WTC11 (cell line): ENCODE measurements around the gene CSH1.
"Not testable (repeated sequence)": the region's sequence is repeated elsewhere in the genome, so short reads cannot be mapped to it uniquely, and the experiment has no call there.

Experiments
- CREM ChIP-seq: sonication (generic); formaldehyde crosslinking; IDR thresholded peaks from 2 replicates; pipeline ENCODE4 v1.8.1; 2022; ENCODE audit warnings: mild to moderate bottlenecking, missing genetic modification reagents, moderate library complexity
- TEAD4 ChIP-seq: sonication (generic); formaldehyde crosslinking; IDR thresholded peaks from 2 replicates; pipeline ENCODE4 v1.8.0; 2022; ENCODE audit warnings: mild to moderate bottlenecking, missing genetic modification reagents
- ZNF138 ChIP-seq: sonication (generic); formaldehyde crosslinking; conservative IDR thresholded peaks from 2 replicates; pipeline ENCODE4 v1.8.1; 2022; ENCODE audit warnings: mild to moderate bottlenecking, moderate library complexity, missing genetic modification reagents
- ZNF232 ChIP-seq: sonication (generic); formaldehyde crosslinking; IDR thresholded peaks from 2 replicates; pipeline ENCODE4 v1.8.0; 2022; ENCODE audit warnings: mild to moderate bottlenecking, missing genetic modification reagents
- TF ChIP-seq, protein P1 (sequence below): fragments of 200-600 bp; IDR thresholded peaks from 2 replicates; pipeline ENCODE4 v1.8.0; 2022; ENCODE audit warnings: antibody characterized with exemption
- TF ChIP-seq, protein P2 (sequence below): sonication (generic); formaldehyde crosslinking; IDR thresholded peaks from 2 replicates; pipeline ENCODE4 v1.8.0; 2022; ENCODE audit warnings: missing genetic modification reagents
- TF ChIP-seq, protein P3 (sequence below): sonication (generic); formaldehyde crosslinking; IDR thresholded peaks from 2 replicates; pipeline ENCODE4 v1.8.1; 2022; ENCODE audit warnings: missing genetic modification reagents, borderline replicate concordance
- TF ChIP-seq, protein P4 (sequence below): sonication (generic); formaldehyde crosslinking; IDR thresholded peaks from 2 replicates; pipeline ENCODE4 v1.8.0; 2022; ENCODE audit warnings: mild to moderate bottlenecking, missing genetic modification reagents

DNA sequence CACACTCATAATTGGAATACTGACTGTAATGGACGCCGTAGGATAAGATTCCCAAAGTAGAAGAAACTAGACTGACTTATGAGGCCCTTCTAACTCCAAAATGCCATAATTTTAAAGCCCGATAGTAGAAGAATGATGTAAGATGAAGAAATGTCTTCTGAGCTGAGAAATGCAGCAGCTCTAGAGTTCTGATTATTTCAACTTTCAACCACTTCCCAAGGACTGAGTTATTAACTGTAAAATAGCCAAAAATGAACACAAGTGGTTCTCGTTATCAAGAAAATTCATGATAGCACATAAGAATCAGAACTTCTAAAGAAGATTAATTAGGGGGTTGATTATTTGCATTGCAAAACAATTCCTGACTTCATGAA lies 26.1 kb downstream of the CSH1 start:
- TF ChIP-seq, protein P1, sequence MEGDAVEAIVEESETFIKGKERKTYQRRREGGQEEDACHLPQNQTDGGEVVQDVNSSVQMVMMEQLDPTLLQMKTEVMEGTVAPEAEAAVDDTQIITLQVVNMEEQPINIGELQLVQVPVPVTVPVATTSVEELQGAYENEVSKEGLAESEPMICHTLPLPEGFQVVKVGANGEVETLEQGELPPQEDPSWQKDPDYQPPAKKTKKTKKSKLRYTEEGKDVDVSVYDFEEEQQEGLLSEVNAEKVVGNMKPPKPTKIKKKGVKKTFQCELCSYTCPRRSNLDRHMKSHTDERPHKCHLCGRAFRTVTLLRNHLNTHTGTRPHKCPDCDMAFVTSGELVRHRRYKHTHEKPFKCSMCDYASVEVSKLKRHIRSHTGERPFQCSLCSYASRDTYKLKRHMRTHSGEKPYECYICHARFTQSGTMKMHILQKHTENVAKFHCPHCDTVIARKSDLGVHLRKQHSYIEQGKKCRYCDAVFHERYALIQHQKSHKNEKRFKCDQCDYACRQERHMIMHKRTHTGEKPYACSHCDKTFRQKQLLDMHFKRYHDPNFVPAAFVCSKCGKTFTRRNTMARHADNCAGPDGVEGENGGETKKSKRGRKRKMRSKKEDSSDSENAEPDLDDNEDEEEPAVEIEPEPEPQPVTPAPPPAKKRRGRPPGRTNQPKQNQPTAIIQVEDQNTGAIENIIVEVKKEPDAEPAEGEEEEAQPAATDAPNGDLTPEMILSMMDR: not testable (repeated sequence)
- TF ChIP-seq, protein P2, sequence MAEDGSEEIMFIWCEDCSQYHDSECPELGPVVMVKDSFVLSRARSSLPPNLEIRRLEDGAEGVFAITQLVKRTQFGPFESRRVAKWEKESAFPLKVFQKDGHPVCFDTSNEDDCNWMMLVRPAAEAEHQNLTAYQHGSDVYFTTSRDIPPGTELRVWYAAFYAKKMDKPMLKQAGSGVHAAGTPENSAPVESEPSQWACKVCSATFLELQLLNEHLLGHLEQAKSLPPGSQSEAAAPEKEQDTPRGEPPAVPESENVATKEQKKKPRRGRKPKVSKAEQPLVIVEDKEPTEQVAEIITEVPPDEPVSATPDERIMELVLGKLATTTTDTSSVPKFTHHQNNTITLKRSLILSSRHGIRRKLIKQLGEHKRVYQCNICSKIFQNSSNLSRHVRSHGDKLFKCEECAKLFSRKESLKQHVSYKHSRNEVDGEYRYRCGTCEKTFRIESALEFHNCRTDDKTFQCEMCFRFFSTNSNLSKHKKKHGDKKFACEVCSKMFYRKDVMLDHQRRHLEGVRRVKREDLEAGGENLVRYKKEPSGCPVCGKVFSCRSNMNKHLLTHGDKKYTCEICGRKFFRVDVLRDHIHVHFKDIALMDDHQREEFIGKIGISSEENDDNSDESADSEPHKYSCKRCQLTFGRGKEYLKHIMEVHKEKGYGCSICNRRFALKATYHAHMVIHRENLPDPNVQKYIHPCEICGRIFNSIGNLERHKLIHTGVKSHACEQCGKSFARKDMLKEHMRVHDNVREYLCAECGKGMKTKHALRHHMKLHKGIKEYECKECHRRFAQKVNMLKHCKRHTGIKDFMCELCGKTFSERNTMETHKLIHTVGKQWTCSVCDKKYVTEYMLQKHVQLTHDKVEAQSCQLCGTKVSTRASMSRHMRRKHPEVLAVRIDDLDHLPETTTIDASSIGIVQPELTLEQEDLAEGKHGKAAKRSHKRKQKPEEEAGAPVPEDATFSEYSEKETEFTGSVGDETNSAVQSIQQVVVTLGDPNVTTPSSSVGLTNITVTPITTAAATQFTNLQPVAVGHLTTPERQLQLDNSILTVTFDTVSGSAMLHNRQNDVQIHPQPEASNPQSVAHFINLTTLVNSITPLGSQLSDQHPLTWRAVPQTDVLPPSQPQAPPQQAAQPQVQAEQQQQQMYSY: not testable (repeated sequence)
- TF ChIP-seq, protein P3, sequence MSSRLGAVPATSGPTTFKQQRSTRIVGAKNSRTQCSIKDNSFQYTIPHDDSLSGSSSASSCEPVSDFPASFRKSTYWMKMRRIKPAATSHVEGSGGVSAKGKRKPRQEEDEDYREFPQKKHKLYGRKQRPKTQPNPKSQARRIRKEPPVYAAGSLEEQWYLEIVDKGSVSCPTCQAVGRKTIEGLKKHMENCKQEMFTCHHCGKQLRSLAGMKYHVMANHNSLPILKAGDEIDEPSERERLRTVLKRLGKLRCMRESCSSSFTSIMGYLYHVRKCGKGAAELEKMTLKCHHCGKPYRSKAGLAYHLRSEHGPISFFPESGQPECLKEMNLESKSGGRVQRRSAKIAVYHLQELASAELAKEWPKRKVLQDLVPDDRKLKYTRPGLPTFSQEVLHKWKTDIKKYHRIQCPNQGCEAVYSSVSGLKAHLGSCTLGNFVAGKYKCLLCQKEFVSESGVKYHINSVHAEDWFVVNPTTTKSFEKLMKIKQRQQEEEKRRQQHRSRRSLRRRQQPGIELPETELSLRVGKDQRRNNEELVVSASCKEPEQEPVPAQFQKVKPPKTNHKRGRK (CRISPR knock-in tag): not testable (repeated sequence)
- TF ChIP-seq ZNF138; ZNF232; CREM; TEAD4 (CRISPR knock-in tag): not testable (repeated sequence)
- TF ChIP-seq, protein P4, sequence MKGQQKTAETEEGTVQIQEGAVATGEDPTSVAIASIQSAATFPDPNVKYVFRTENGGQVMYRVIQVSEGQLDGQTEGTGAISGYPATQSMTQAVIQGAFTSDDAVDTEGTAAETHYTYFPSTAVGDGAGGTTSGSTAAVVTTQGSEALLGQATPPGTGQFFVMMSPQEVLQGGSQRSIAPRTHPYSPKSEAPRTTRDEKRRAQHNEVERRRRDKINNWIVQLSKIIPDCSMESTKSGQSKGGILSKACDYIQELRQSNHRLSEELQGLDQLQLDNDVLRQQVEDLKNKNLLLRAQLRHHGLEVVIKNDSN (CRISPR knock-in tag): not testable (repeated sequence)
